ENCODE results near the gene XIST.

GRCh38 chrX:73847100-73847499 lies 5.4 kb downstream of the XIST start:
- TF ChIP-seq, protein P1, sequence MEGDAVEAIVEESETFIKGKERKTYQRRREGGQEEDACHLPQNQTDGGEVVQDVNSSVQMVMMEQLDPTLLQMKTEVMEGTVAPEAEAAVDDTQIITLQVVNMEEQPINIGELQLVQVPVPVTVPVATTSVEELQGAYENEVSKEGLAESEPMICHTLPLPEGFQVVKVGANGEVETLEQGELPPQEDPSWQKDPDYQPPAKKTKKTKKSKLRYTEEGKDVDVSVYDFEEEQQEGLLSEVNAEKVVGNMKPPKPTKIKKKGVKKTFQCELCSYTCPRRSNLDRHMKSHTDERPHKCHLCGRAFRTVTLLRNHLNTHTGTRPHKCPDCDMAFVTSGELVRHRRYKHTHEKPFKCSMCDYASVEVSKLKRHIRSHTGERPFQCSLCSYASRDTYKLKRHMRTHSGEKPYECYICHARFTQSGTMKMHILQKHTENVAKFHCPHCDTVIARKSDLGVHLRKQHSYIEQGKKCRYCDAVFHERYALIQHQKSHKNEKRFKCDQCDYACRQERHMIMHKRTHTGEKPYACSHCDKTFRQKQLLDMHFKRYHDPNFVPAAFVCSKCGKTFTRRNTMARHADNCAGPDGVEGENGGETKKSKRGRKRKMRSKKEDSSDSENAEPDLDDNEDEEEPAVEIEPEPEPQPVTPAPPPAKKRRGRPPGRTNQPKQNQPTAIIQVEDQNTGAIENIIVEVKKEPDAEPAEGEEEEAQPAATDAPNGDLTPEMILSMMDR (IDR thresholded peaks at IDR 0.05): no peak
- TF ChIP-seq POLR2A (IDR thresholded peaks at IDR 0.05): no peak

Measured in esophagus squamous epithelium (tissue), 4 donors.